GM12878 (cell line): ENCODE results near the gene CCR5. TPM values are rescaled to one million over a fixed set of nuclear protein-coding genes. Genes with fewer than 3 reads are reported as not detected.

ENCODE experiments used
- ATAC-seq: fragments of 200-7000 bp; cut with Tn5 transposase; 3 replicates; pipeline ENCODE4 v1.9.1; 2020; ENCODE audit warnings: mild to moderate bottlenecking, moderate library complexity
- BruUV-seq: library from RNA; stranded (reverse); fragments of 400-500 nt; replicated peaks from 2 replicates; lab custom pipeline; 2021; lab: Mats Ljungman, UMichigan
- CTCF ChIA-PET: fragments of 300-600 bp; sonication (Branson Sonifier 250); formaldehyde crosslinking; extraction: SDS; loops from one replicate; lab custom pipeline; 2021; ENCODE audit warnings: inconsistent platforms; lab: Yijun Ruan, JAX
- POLR2A ChIA-PET: fragments of 350-600 bp; formaldehyde crosslinking; extraction: SDS; loops from one replicate; lab custom pipeline; 2021; ENCODE audit warnings: inconsistent platforms; lab: Charles Lee
- RAD21 ChIA-PET: fragments of 300-600 bp; sonication (Branson Sonifier 250); formaldehyde crosslinking; loops from one replicate; lab custom pipeline; 2023; ENCODE audit warnings: antibody characterized with exemption; ENCODE audit not compliant: unreplicated experiment; lab: Charles Lee
- SMC1A ChIA-PET: fragments of 300-600 bp; sonication (Branson Sonifier 250); formaldehyde crosslinking; loops from one replicate; lab custom pipeline; 2023; ENCODE audit not compliant: unreplicated experiment, uncharacterized antibody; lab: Charles Lee
- DNase-seq: peaks from one replicate; pipeline ENCODE4 v3.0.0-alpha.2; 2011; ENCODE audit warnings: low read depth, low spot score
- FAIRE-seq: peaks from 3 replicates; lab custom pipeline; 2011; peaks lifted over from hg19 to GRCh38; lab: Jason Lieb, UNC
- H2AFZ ChIP-seq: 2 replicates; pipeline ENCODE4 v1.6.0; 2011; ENCODE audit warnings: low read depth, low read length, control low read depth; ENCODE audit not compliant: control insufficient read depth
- H3K27ac ChIP-seq: 2 replicates; pipeline ENCODE4 v1.5.1; 2011; ENCODE audit warnings: control low read depth; ENCODE audit not compliant: control insufficient read depth, insufficient read depth
- H3K27me3 ChIP-seq, 2 experiments: replicated peaks in 1 of 2; 2 replicates each; pipeline versions ENCODE4 v1.6.0 to v1.6.1; 2011; ENCODE audit warnings: low read length in 1 of 2; ENCODE audit not compliant: control insufficient read depth in 2 of 2, insufficient read depth in 2 of 2
- H3K36me3 ChIP-seq, 2 experiments: 2 replicates each; pipeline ENCODE4 v1.5.1; 2011; ENCODE audit warnings: low read length in 1 of 2; ENCODE audit not compliant: control insufficient read depth in 2 of 2, insufficient read depth in 2 of 2
- H3K4me1 ChIP-seq: 2 replicates; pipeline ENCODE4 v1.6.1; 2011; ENCODE audit warnings: mild to moderate bottlenecking, low read length, moderate library complexity, mixed read lengths; ENCODE audit not compliant: control insufficient read depth, insufficient read depth
- H3K4me2 ChIP-seq: 2 replicates; pipeline ENCODE4 v1.6.0; 2011; ENCODE audit warnings: control low read depth; ENCODE audit not compliant: control insufficient read depth, insufficient read depth
- H3K4me3 ChIP-seq: fragments of 200-600 bp; sonication (generic); 2 replicates; pipeline ENCODE4 v1.5.1; 2016
- H3K79me2 ChIP-seq: 2 replicates; pipeline ENCODE4 v1.6.0; 2011; ENCODE audit warnings: low read length; ENCODE audit not compliant: control insufficient read depth, insufficient read depth
- H3K9ac ChIP-seq: 2 replicates; pipeline ENCODE4 v1.8.0; 2011; ENCODE audit warnings: low read length, control low read depth, mixed read lengths; ENCODE audit not compliant: control insufficient read depth, insufficient read depth
- H3K9me3 ChIP-seq: replicated peaks from 3 replicates; pipeline ENCODE4 v1.5.1; 2011; ENCODE audit warnings: mild to moderate bottlenecking, low read length; ENCODE audit not compliant: control insufficient read depth, insufficient read depth
- H4K20me1 ChIP-seq: 2 replicates; pipeline ENCODE4 v1.6.0; 2011; ENCODE audit not compliant: control insufficient read depth, insufficient read depth
- CBX3 ChIP-seq: fragments of 200-600 bp; sonication (generic); IDR thresholded peaks from 2 replicates; pipeline ENCODE4 v1.6.1; 2016; ENCODE audit warnings: low read depth, borderline replicate concordance
- CBX5 ChIP-seq: sonication (generic); IDR thresholded peaks from 2 replicates; pipeline ENCODE4 v1.6.1; 2016; ENCODE audit warnings: low read depth, moderate library complexity, mild to moderate bottlenecking, inconsistent platforms
- E2F8 ChIP-seq: fragments of 450-650 bp; IDR thresholded peaks from 2 replicates; pipeline ENCODE4 v1.6.1; 2018; ENCODE audit warnings: mild to moderate bottlenecking, low read depth, moderate library complexity; ENCODE audit not compliant: partially characterized antibody
- IKZF1 ChIP-seq: fragments of 450-650 bp; conservative IDR thresholded peaks from 2 replicates; pipeline ENCODE4 v1.6.1; 2017; ENCODE audit warnings: antibody characterized with exemption, mild to moderate bottlenecking
- KAT2A ChIP-seq: conservative IDR thresholded peaks from 2 replicates; pipeline ENCODE4 v1.6.1; 2011; ENCODE audit warnings: low read depth, low read length; ENCODE audit not compliant: control insufficient read depth
- KDM1A ChIP-seq: fragments of 200-600 bp; sonication (generic); IDR thresholded peaks from 2 replicates; pipeline ENCODE4 v1.6.1; 2016; ENCODE audit warnings: borderline replicate concordance
- MXI1 ChIP-seq: fragments of 150-350 bp; IDR thresholded peaks from 2 replicates; pipeline ENCODE4 v1.6.1; 2011; ENCODE audit warnings: low read depth, mild to moderate bottlenecking, inconsistent platforms, low read length, improper control_type of control experiment
- NBN ChIP-seq: fragments of 450-650 bp; IDR thresholded peaks from 2 replicates; pipeline ENCODE4 v1.6.1; 2016
- NRF1 ChIP-seq: conservative IDR thresholded peaks from 2 replicates; pipeline ENCODE4 v1.6.1; 2011; ENCODE audit warnings: mild to moderate bottlenecking, low read depth, low read length, improper control_type of control experiment
- POU2F2 ChIP-seq: IDR thresholded peaks from 3 replicates; pipeline ENCODE4 v1.6.1; 2011; ENCODE audit warnings: low read depth, mild to moderate bottlenecking, low read length, borderline replicate concordance
- TARDBP ChIP-seq: IDR thresholded peaks from 2 replicates; pipeline ENCODE4 v1.6.1; 2016; ENCODE audit warnings: borderline replicate concordance
- YY1 ChIP-seq: IDR thresholded peaks from 2 replicates; pipeline ENCODE4 v1.6.1; 2011; ENCODE audit warnings: low read depth, mild to moderate bottlenecking, low read length
- WGBS: methylation state at CpG from one replicate; pipeline ENCODE4 v1.1.6; 2016; ENCODE audit warnings: low lambda C conversion rate; ENCODE audit not compliant: insufficient replicate concordance, insufficient coverage; ENCODE audit errors: missing lambda C conversion rate; 5-methylcytosine and 5-hydroxymethylcytosine counted together
- in situ Hi-C: fragments of 300-500 bp; cut with MboI; formaldehyde crosslinking; loops from 9 replicates; pipeline ENCODE4 v1.14.3; 2018; ENCODE audit warnings: mixed read lengths
- intact Hi-C: fragments of 100-400 bp; cut with micrococcal nuclease; formaldehyde crosslinking; loops from one replicate; pipeline ENCODE4 v1.14.2; 2022; ENCODE audit not compliant: unreplicated experiment
- polyA plus RNA-seq, 11 experiments: library from polyadenylated mRNA; depleted of rRNA in 4 of 11; unstranded in 6 of 11; stranded (reverse) in 5 of 11; fragments of >200 nt; fragmentation: Nextera tagmentation in 4 of 11; fragmentation: Illumina TruSeq in 1 of 11; extraction: Ambion mirVana in 4 of 11; extraction: Trizol in 1 of 11; gene quantifications; 1 replicate in 1 of 11; 2 replicates in 10 of 11; pipeline versions ENCODE4 v1.2.1 to v1.2.3, GENCODE V29; 2011 to 2016; ENCODE audit warnings: inconsistent platforms in 2 of 11, missing spikeins in 2 of 11, low read depth in 1 of 11
- total RNA-seq, 4 experiments: library from RNA; depleted of rRNA in 3 of 4; stranded (reverse); fragments of >200 nt in 3 of 4; fragmentation: Illumina TruSeq in 1 of 4; extraction: Trizol in 1 of 4; gene quantifications; 2 replicates each; pipeline versions ENCODE4 v1.2.1 to v1.2.3, GENCODE V29; 2013 to 2021

The CCR5 gene
- total and polyA plus RNA-seq, 10 of the 15 experiments (the other 5 are each of a cell fraction or from before 2014, with no cell fraction given): 0.17 to 1.6 (median 0.82) TPM; not detected in 1

GRCh38 chr3:46407970-46408369 lies 37.2 kb downstream of the CCR5 start (continued):
- TF ChIP-seq KAT2A: no peak
- no peak for TF ChIP-seq NRF1
- no peak for TF ChIP-seq E2F8
- no peak for TF ChIP-seq POU2F2
- TF ChIP-seq KDM1A: no peak
- TF ChIP-seq CBX5: no peak
- TF ChIP-seq IKZF1: no peak
- TF ChIP-seq, all 136 proteins: peak for 0

- intact Hi-C loops (no loop called here), in situ Hi-C loops (no loop called here)
- H3K4me1 ChIP-seq: peaks cover 11% of the 10 kb centered on the region
- no peaks in the 10 kb centered on the region for H4K20me1 ChIP-seq
- H3K9ac ChIP-seq: no peak overlapping the region
- 92% methylated on average over 7 of the region's 7 CpGs for WGBS
- no peaks in the 10 kb centered on the region for H3K79me2 ChIP-seq
- CTCF ChIA-PET: interaction anchor here (0.7 to 1.9 kb wide), 2 partner anchors 39 to 80 kb away, joined by 3 to 7 read pairs; partner anchors contain the start of gene CCR5
- no peak overlapping the region for H3K4me2 ChIP-seq
- no peak overlapping the region for H3K4me3 ChIP-seq
- RAD21 ChIA-PET: no interaction called here
- no TSS peak for BruUV-seq
- no peaks in the 10 kb centered on the region for H3K27me3 ChIP-seq
- no peak overlapping the region for H2AFZ ChIP-seq
- SMC1A ChIA-PET: interaction anchor here (2.1 kb wide), 1 partner anchor 80 kb away, joined by 6 read pairs; no protein-coding TSS in a partner anchor
- POLR2A ChIA-PET: interaction anchor here (1.1 kb wide), 1 partner anchor 336 kb away, joined by 3 read pairs; no protein-coding TSS in a partner anchor
- H3K27ac ChIP-seq: no peak overlapping the region
- TF ChIP-seq NBN: no peak
- no peak for TF ChIP-seq CBX3
- no peak for TF ChIP-seq TARDBP
- TF ChIP-seq YY1: no peak
- TF ChIP-seq MXI1: no peak
- no peaks in the 10 kb centered on the region for H3K36me3 ChIP-seq
- FAIRE-seq (no peak), ATAC-seq (no peak), DNase-seq (no peak)
- H3K9me3 ChIP-seq: no peaks in the 10 kb centered on the region
Measured at GRCh38 chr3:46408853-46409252, 38.1 kb downstream of the CCR5 start.
